LoVo (cell line): ENCODE measurements around the gene INTS3.

Source experiments
- DNase-seq: peaks from one replicate; pipeline ENCODE4 v3.0.0-alpha.2; 2016; ENCODE audit warnings: low spot score

INTS3 gene

DNA sequence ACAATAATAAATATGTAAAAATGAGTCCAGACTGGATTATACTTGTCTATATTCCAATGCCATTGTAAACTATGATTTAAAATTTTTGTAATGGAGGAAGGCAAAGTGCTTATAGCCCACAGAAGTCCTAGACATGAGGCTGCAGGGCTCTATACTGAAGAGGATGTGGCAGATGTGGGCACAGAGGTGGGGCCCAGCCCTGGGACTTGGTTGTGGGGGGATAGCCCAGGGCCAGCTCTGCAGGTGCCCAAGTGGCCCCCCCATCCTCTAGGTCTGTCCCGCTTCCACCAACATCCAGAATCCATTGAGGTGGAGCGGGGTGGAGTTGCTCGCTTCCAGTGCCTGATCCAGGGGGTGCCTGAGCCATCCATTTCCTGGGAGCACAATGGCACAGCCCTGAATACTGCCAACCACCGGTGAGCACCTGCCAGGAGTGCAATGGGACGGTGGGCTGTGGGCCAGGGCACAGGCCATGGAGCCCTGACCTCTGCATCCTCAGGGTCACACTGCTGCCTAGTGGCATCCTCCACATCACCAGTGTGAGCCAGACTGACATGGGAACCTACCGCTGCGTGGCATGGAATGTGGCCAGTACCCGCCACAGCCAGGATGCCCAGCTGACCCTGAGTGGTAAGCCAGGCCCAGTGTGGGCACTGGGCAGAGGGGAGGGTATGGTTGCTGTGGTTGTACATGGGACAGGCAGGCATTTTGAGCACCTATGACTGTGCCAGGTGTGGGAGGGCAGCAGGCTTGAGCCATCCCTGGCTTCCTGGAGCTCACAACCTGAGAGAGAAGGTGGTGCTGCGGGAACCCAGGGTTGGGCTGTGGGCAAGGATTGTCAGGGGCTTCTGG, 68.3 kb downstream of the INTS3 start:
- no peak for DNase-seq

DNA sequence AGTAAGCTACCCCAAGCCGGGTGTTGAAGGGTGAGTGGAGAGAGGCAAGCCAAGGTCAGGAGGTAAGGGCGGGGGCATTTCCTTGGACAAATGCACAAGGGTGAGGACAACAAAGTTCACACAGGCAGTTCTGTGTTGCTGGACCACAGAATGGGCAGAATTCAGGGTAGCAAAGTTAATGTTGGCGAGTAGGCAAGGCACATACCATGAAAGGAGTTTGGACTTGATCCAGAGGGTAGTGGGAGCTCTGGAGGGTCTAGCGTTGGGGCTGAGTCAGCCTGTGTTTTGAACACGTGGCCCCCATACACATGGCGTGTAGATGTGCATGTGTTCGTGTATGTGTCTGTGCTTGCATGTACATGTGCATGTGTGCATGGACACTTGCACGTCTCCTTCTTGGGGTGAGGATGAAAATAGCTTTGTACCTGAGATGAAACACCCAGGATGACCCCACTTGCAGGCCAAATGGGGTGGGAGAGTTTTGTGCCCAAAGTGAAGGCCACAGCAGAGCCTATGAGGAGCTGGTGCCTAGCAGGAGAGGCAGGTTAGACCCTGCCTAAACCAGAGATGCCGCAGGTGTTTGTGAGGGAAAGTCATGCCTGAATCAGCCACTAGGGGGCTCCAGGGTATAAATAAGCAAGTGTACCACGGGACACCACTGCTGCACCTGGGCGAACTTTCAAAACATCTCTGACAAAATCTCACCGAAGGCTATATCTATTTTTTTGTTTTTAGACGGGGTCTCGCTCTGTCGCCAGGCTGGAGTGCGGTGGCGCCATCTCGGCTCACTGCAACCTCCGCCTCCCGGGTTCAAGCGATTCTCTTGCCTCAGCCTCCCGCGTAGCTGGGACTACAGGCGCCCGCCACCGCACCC, 69.2 kb downstream of the INTS3 start:
- peak; percentile 80 for DNase-seq

GRCh38 chr1:153798468-153798780, 70.6 kb downstream of the INTS3 start:
- no peak for DNase-seq

DNA sequence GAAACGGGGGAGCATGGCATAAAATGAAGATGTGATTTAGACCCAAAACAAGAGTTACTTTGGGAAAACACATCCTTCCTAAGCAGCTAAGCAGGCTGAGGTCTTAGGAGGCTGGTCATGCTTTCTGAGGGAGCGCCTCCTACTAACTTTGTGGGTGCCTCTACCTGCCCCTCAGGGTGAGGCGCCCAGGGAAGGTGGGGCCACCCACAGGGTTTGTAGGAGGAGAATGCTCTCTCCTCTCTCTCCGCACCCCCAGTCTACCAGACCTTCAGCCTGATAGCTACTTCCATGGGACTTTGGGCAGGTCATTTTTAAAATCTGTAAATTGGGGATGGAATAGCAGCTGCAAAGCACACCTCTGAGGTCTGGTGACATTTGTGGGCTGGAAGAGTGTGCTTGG, 71.2 kb downstream of the INTS3 start:
- DNase-seq, result no peak

- no peak for DNase-seq
Measured at GRCh38 chr1:153799566-153800465, 72.0 kb downstream of the INTS3 start.

- DNase-seq, result no peak
Measured at GRCh38 chr1:153800516-153800915, 72.7 kb downstream of the INTS3 start.

- no peak for DNase-seq
Measured at GRCh38 chr1:153801028-153801625, 73.3 kb downstream of the INTS3 start.

- no peak for DNase-seq
Measured at GRCh38 chr1:153801786-153802697, 74.2 kb downstream of the INTS3 start.

DNA sequence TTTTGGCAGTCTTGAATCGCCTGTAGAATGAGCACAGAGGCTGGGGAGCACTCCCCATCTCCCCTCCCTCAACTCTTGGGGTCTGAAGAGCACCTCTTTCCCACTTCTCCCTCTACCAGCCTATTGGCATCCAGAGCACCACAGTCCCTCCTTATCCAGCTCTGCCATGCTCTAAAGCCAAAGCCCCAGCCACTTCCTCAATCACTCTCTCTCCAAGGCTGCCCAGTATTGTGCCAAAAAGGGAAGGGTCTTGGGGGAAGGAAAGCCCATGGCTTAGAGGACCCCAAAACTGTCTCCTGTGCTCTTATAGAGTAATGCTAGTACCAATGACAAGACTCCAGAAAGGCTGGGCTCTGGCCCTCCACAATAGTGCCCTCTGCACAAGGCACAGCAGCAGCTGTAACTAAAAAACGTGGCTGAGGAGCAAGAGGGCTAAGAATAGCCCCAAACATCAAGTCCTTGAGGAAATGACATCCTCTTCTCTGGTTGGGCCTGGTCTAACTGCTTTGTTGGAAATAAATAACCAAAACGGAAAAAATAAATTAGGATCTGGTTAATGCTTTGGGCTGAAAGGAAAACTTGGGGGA, 75.7 kb downstream of the INTS3 start:
- DNase-seq, result no peak

DNA sequence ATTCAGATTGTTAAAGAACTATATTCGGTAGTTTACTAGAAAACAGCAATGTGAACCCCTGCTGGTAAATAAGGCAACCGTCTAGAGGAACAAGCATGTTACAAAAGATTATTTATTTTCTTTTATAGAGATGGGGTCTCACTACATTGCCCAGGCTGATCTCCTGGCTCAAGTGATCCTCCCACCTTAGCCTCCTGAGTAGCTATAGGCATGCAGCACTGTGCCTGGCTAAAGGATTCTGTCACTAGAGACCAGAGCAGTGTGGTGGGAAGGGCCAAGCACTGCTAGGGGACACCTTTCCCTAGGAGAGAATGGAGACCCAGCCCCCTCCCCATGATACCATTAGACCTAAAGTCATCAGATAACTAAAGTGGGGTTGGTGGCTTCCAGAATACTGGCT, 76.3 kb downstream of the INTS3 start:
- no peak for DNase-seq

GRCh38 chr1:153805042-153805745, 77.3 kb downstream of the INTS3 start:
- peak; percentile 73 for DNase-seq

DNA sequence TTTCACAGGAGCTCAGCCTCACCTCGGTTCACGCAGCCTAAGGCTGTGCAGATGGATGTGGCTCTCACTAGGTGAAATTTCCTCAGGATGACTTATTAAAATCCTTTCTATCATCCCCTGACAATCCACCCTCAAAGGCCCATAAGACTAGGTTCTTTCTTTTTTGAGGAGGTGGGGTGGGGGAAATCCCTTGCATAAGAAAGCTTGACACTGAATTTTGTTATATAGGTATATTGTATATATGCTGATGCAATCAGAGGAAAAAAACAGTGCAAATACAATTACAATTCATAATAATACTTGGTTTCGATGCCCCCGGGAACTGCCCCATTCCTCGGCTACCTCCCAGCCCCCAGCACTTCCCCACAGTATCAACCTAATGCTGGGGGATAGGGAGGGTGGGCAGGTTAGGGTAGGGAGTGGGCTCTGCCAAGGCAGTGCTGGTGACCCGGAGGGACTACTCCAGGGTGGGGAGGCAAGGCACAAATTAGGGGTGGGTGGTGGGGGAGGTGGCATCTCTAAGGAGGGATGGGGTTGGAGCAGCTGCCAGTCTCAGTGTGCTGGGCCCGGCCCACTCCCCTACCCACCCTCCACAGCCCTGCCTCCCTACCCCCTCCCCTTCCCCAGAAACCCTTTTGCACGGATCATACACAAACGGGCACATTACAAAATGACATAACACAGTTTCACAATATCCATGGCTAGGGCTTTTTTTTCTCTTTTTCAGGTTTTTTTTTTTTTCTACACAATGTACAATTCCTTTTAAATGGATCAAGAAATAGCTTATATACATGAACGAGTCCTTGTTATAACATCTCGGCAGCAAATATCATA, 78.3 kb downstream of the INTS3 start:
- DNase-seq, result no peak

- DNase-seq, result no peak
Measured at GRCh38 chr1:153816283-153816889, 88.5 kb downstream of the INTS3 start.

- no peak for DNase-seq
Measured at GRCh38 chr1:153818876-153819275, 91.0 kb downstream of the INTS3 start.
